Glutamatergic neuron (in vitro differentiated cells): ENCODE results near the gene HTR2C. TPM values are rescaled to one million over a fixed set of nuclear protein-coding genes. Genes with fewer than 3 reads are reported as not detected.

Experiments
- DNase-seq: peaks from one replicate; pipeline ENCODE4 v3.0.0; 2022
- H3K27ac Mint-ChIP-seq: one replicate; pipeline ENCODE4 v1.8.0; 2020; ENCODE audit warnings: mild to moderate bottlenecking, mixed read lengths, inconsistent platforms; ENCODE audit not compliant: unreplicated experiment
- H3K27me3 Mint-ChIP-seq: one replicate; pipeline ENCODE4 v1.8.0; 2020; ENCODE audit warnings: mild to moderate bottlenecking, moderate library complexity, mixed read lengths, inconsistent platforms; ENCODE audit not compliant: unreplicated experiment
- H3K36me3 Mint-ChIP-seq: one replicate; pipeline ENCODE4 v1.8.0; 2020; ENCODE audit warnings: mild to moderate bottlenecking, mixed read lengths, inconsistent platforms; ENCODE audit not compliant: unreplicated experiment
- H3K4me1 Mint-ChIP-seq: one replicate; pipeline ENCODE4 v1.8.0; 2020; ENCODE audit warnings: mild to moderate bottlenecking, low read depth, mixed read lengths, inconsistent platforms; ENCODE audit not compliant: unreplicated experiment
- H3K4me3 Mint-ChIP-seq: one replicate; pipeline ENCODE4 v1.8.0; 2020; ENCODE audit warnings: mild to moderate bottlenecking, mixed read lengths, inconsistent platforms; ENCODE audit not compliant: unreplicated experiment
- H3K9me3 Mint-ChIP-seq: one replicate; pipeline ENCODE4 v1.8.0; 2020; ENCODE audit warnings: mild to moderate bottlenecking, moderate library complexity, mixed read lengths, inconsistent platforms; ENCODE audit not compliant: unreplicated experiment
- CTCF ChIP-seq: fragments of 200-600 bp; sonication (generic); IDR thresholded peaks from one replicate; pipeline ENCODE4 v1.5.0; 2021; ENCODE audit not compliant: partially characterized antibody, unreplicated experiment
- total RNA-seq: library from RNA; stranded (reverse); fragmentation: NEBNext Ultra II Directional; extraction: Animal tissue kit (Norgen Biotek cat#: 25700); gene quantifications from one replicate; pipeline ENCODE4 v1.2.1, GENCODE V29; 2021; ENCODE audit not compliant: unreplicated experiment

Gene HTR2C
- total RNA-seq, 1 donor from 2014 or later = not detected

GRCh38 chrX:114889481-114889880 lies 305.6 kb downstream of the HTR2C start:
- peaks cover 2% of the 10 kb centered on the region for H3K27me3 Mint-ChIP-seq
- no peaks in the 10 kb centered on the region for H3K4me1 Mint-ChIP-seq
- H3K4me3 Mint-ChIP-seq = no peak overlapping the region
- H3K9me3 Mint-ChIP-seq = no peaks in the 10 kb centered on the region
- no peak for DNase-seq
- no peak for TF ChIP-seq CTCF
- H3K36me3 Mint-ChIP-seq = no peaks in the 10 kb centered on the region
- no peak overlapping the region for H3K27ac Mint-ChIP-seq

GRCh38 chrX:114903618-114904017 lies 319.7 kb downstream of the HTR2C start:
- no peak for DNase-seq
- Mint-ChIP-seq H3K4me1 (no peaks in the 10 kb centered on the region), H3K36me3 (no peaks in the 10 kb centered on the region), H3K27me3 (peaks cover 2% of the 10 kb centered on the region), H3K4me3 (no peak overlapping the region), H3K9me3 (no peaks in the 10 kb centered on the region), H3K27ac (no peak overlapping the region)
- no peak for TF ChIP-seq CTCF

GRCh38 chrX:114905251-114905650 lies 321.4 kb downstream of the HTR2C start:
- H3K9me3 Mint-ChIP-seq = no peaks in the 10 kb centered on the region
- H3K4me1 Mint-ChIP-seq = no peaks in the 10 kb centered on the region
- TF ChIP-seq CTCF = no peak
- H3K4me3 Mint-ChIP-seq = no peak overlapping the region
- H3K36me3 Mint-ChIP-seq = no peaks in the 10 kb centered on the region
- no peak overlapping the region for H3K27ac Mint-ChIP-seq
- peaks cover 2% of the 10 kb centered on the region for H3K27me3 Mint-ChIP-seq
- no peak for DNase-seq

- Mint-ChIP-seq H3K4me1 (no peaks in the 10 kb centered on the region), H3K27ac (no peak overlapping the region), H3K36me3 (no peaks in the 10 kb centered on the region), H3K9me3 (no peaks in the 10 kb centered on the region), H3K27me3 (peaks cover 2% of the 10 kb centered on the region), H3K4me3 (no peak overlapping the region)
- DNase-seq = no peak
- TF ChIP-seq CTCF = no peak
These were observed 323.2 kb downstream of the HTR2C start for GRCh38 chrX:114906984-114907510.

GRCh38 chrX:114924423-114924822 lies 340.5 kb downstream of the HTR2C start:
- Mint-ChIP-seq H3K27ac (no peak overlapping the region), H3K9me3 (no peaks in the 10 kb centered on the region), H3K4me1 (no peaks in the 10 kb centered on the region), H3K36me3 (no peaks in the 10 kb centered on the region), H3K27me3 (peaks cover 3% of the 10 kb centered on the region), H3K4me3 (no peak overlapping the region)
- DNase-seq = no peak
- no peak for TF ChIP-seq CTCF
